HG02884 (cell line): Measurements from ENCODE around the gene TIMP4.
A peak's percentile ranks its signal among the peaks of the same experiment; 100 is the strongest.

Experiments
- ATAC-seq: cut with Tn5 transposase; IDR thresholded peaks from one replicate; pipeline ENCODE4 v1.9.1; 2021; ENCODE audit warnings: mild to moderate bottlenecking, moderate library complexity; ENCODE audit not compliant: unreplicated experiment

Gene TIMP4

GRCh38 chr3:12186046-12186445, 27.3 kb upstream of the TIMP4 start:
- ATAC-seq, result no peak

- no peak for ATAC-seq
These were observed 26.5 kb upstream of the TIMP4 start for GRCh38 chr3:12185172-12185710.

DNA sequence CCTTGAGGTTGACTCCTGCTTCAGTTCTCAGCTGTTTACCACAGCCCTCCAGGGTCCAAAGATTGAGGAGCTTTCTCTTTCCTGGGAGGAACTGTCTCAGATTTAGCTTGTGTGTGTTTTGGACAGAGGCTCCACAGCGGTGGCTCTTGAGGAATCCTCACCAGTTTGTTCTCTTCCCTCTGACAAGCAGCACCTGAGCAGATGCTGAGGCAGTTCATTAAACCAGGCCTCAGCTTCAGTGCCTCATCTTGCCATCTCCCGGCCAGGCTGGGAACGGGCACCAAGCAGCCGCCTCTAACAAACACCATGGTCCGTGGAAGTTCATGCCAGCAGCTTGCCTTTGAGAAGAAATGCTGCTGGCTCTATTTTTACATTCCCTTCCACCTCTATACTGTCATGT, 25.8 kb upstream of the TIMP4 start:
- no peak for ATAC-seq

DNA sequence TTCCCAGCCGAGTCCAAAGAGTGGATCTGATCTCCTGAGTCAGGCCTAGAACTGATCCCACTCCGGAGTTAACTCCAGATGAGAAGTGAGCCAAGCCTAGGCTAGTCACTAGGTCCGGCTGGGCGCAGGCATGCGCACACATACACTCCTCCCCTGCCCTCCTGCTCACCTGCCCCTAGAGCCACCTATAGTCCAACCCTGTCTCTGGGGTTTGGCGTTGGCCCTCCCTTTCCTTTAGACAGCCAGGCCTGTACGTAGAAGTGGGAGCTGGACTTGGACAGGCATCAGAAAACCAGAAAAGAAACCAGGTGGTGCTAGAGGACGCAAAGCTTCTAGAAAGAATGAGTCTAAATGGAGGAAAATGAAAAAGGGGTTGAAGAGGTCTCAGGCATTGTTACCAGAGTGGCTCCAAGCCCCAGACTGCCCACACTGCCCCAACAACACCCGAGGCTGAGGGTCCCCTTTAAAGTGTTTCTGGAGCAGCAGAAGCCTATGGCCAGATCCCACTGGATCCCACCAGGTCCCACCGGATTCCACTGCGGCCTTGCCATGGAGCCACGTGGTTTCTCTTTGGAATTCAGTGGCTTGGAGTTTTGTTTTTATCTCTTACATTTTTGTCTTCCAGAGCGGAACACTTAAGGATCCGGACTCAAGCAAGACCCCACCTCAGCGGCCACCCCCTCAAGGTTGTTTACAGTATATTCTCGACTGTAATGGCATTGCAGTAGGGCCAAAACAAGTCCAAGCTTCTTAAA, 24.2 kb upstream of the TIMP4 start:
- no peak for ATAC-seq

GRCh38 chr3:12181806-12182205, 23.1 kb upstream of the TIMP4 start:
- ATAC-seq, result no peak

DNA sequence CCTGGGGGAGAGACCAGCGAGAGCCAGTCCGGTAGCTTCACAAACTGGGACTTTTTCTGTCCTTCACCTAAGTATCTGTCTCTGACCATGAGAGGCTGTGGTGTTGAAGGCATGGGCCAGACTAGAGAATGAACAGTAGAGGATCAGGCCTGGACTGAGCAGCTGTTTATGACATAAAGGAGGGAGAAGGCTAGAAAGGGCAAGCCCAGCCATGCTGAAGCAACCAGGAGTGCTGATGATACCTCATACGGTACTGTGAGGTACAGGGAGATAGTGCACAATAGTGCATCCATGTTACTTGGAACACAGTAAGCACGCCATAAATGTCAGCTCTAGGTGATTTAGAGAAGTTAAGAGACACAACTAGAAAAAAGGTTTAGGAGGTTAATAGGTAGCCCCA, 22.6 kb upstream of the TIMP4 start:
- no peak for ATAC-seq

GRCh38 chr3:12180631-12181030, 21.9 kb upstream of the TIMP4 start:
- no peak for ATAC-seq

DNA sequence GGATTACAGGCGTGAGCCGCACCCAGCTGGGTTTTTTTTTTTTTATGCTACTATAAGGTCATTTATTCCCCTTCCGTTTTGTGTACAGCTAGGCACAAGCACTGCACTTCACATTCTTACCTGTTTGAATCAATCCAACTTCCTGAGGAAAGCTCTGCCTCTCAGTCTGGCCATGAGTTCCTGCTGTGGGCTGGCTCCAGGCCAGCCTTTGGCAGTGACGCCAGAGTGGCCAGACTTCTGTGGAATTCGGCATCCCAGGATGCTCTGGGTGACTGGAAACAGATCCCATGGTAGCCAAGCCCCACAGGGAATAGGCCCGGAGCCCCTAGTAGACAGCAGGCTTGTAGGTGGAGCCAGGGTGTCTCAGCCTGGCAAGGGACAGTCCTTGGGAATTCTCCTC, 21.5 kb upstream of the TIMP4 start:
- ATAC-seq, result no peak

- ATAC-seq, result no peak
These were observed 20.7 kb upstream of the TIMP4 start for GRCh38 chr3:12179441-12179840.

DNA sequence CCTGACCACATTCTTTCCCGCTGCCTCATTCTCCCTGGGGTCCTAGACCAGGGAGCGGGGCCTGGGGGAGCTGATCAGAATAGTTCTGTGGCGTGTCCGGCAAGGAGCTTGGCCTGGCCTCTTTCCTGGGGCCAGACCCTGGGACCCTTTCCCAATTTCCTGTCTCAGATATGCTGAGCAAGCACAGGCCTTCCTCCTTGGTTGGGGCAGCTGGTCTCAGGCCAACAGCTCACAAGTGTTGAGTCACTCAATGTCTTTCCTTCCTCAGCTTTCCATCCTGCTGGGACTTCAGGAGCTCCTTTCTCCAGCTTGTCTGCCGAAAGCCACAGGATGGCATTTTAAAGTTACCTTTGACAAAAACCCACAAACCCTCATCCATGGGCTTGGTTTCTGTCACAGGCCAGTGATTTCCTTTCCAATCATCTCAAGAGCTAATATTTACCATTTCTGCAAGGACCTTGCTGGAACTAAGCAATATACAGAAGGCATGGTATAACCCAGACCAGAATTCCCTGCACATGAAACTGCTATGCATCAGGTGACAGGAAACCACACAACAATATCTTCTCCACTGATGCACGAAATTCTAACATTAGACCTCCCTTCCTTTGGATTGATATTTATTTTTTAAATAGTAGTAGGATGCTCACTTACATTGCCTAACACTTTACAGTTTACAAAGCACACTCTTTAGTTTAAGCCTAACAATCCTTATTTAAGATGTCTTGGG, 19.5 kb upstream of the TIMP4 start:
- no peak for ATAC-seq

DNA sequence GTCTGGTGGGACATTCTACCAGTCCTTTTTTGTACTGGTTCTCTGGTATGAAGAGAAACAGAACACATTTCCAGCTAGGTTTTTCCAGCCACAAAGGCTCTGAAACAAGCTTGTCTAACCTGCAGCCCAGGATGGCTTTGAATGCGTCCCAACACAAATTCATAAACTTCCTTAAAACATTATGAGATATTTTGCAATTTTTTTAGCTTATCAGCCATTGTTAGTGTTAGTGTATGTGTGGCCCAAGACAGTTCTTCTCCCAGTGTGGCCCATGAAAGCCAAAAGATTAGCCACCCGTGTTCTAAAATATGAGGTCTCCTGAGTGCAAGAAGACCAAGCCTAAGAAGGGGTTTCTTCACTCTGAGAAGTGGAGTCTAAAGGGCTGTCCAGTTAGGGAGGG, 18.4 kb upstream of the TIMP4 start:
- ATAC-seq, result no peak

DNA sequence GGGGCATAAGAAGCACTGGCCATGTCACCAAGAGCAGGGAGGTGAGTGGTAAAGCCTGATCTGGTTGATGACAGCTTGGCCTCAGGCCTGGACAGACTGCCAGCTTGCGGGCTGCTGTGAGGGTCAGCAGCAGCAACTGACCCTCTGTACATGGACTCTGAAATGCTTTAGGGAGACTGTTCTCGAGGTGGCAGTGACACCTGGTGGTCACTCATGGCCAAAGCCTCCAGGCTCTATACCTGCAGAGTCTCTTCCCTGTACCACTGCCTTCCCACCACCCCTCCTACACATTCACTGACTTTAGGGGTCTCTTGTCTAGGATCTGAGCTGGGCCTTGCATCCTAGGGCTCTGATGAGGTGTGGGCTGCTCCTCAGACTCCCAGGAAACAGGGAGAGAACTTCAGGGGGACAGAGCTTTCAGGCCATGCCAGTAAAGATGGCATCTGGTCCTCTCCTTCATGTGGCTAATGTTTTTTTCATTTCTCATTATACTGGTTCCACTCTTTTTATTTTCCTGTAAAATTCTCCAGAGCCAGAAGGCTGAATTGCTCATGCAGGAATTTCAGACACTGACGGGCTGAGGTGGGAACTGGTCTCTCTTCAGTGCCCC, 17.2 kb upstream of the TIMP4 start:
- ATAC-seq, result peak; percentile 69

DNA sequence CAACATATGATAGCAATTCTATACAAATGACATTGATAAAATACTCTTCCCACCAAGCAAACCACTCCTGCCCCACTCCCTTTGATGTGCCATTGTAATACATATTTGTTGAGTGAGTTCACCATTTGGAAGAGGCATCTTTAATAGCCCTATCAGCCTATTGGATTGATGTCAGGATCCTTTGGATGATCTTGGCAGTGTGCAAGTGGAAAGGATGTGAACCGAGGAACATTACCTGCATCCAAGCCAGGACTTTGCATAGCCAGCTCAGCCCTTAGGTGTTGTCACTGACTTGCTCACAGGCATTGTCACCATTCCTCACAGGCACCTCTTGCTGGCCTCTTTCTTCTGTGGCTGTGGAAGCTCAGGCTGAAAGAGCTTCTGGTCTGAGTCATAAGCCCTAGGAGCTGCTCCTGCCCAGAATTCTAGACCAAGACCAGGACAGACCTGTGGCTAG, 16.5 kb upstream of the TIMP4 start:
- no peak for ATAC-seq

- no peak for ATAC-seq
These were observed 11.5 kb upstream of the TIMP4 start for GRCh38 chr3:12170207-12170606.

GRCh38 chr3:12165909-12166308, 7.2 kb upstream of the TIMP4 start:
- no peak for ATAC-seq

DNA sequence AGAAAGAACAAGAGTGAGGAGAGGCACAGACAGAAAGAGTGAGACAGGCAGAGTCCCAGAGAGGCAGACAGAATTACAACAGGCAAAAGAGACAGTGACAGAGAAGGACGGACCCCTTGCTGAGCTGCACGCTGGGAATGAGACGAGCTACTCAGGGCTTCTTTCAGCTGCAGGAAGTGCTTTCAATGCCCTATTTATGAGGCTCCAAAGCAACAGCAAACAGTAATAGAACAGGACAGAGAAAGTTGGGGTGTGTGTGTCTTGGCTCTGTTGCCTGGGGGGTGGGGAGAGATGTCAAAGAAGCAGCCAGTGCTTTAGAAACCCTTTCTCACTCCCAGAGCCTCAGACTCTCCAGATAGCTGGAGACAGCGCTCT, 502 bp upstream of the TIMP4 start:
- ATAC-seq, result no peak

- no peak for ATAC-seq
These were observed 1.7 kb downstream of the TIMP4 start for GRCh38 chr3:12157026-12157425.

GRCh38 chr3:12155828-12156227, 2.9 kb downstream of the TIMP4 start:
- ATAC-seq, result no peak

DNA sequence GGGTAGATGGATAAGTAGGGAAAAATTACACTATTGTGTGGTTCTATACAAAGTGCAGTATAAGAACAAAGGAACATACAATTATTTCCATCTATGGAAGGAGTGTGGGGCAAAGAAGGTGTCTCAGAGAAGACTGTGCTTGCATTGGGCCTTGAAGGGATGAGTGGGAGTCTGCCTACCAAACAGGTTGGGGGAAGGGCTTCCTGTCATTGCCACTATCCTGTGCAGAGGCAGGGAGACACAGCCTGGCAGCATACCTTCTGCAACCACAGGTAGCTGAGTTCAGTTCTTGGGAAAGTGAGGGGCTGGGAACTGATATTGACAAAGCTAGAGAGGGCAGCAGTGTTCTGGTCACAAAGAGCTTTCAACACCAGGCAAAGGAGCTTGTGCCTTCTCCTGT, 3.4 kb downstream of the TIMP4 start:
- no peak for ATAC-seq

- ATAC-seq, result no peak
These were observed 4.6 kb downstream of the TIMP4 start for GRCh38 chr3:12154151-12154550.

- ATAC-seq, result no peak
These were observed 8.6 kb downstream of the TIMP4 start for GRCh38 chr3:12150112-12150511.

GRCh38 chr3:12149029-12149428, 9.7 kb downstream of the TIMP4 start:
- no peak for ATAC-seq
